Spleen (tissue), 7 donors: ENCODE results near the gene COL5A1.

Experiments
- CTCF ChIP-seq, 11 experiments: fragments of 200-600 bp in 7 of 11; fragments of 450-650 bp in 4 of 11; sonication (generic) in 4 of 11; IDR thresholded peaks in 8 of 11; conservative IDR thresholded peaks in 3 of 11; 1 replicate in 7 of 11; 2 replicates in 4 of 11; pipeline versions ENCODE4 v1.4.0 to v1.8.0; 2016 to 2021; ENCODE audit warnings: antibody characterized with exemption in 11 of 11, inconsistent platforms in 4 of 11, mild to moderate bottlenecking in 1 of 11
- POLR2A ChIP-seq, 3 donors: fragments of 450-650 bp; IDR thresholded peaks; one replicate each; pipeline ENCODE4 v1.5.1; 2017; ENCODE audit warnings: antibody characterized with exemption in 3 of 3, mild to moderate bottlenecking in 1 of 3
- POLR2AphosphoS5 ChIP-seq, 3 donors: sonication (generic); formaldehyde crosslinking; IDR thresholded peaks; one replicate each; pipeline ENCODE4 v1.5.1; 2017; ENCODE audit warnings: antibody characterized with exemption in 3 of 3
- donor health status: DM: no; HTN: no; CAD: no; lungs with moderate emphysema.
- donor health status: DM: no; HTN: no; CAD: no.
- donor health status: DM: no; HTN: no; CAD: no.

- no peak for TF ChIP-seq CTCF (IDR thresholded peaks at IDR 0.05 in 8 of 11, conservative IDR thresholded peaks at IDR 0.05 in 3 of 11)
- TF ChIP-seq POLR2AphosphoS5 (IDR thresholded peaks at IDR 0.05), result no peak
- TF ChIP-seq POLR2A (IDR thresholded peaks at IDR 0.05), result no peak
Measured at GRCh38 chr9:134602547-134603362, 38.8 kb upstream of the COL5A1 start.
